ENCODE measurements around the gene IRF3. TPM values are rescaled to one million over a fixed set of nuclear protein-coding genes. Genes with fewer than 3 reads are reported as not detected.

IRF3 gene
- total RNA-seq, 2 experiments from 2014 or later, result 90.8 to 108 TPM

DNA sequence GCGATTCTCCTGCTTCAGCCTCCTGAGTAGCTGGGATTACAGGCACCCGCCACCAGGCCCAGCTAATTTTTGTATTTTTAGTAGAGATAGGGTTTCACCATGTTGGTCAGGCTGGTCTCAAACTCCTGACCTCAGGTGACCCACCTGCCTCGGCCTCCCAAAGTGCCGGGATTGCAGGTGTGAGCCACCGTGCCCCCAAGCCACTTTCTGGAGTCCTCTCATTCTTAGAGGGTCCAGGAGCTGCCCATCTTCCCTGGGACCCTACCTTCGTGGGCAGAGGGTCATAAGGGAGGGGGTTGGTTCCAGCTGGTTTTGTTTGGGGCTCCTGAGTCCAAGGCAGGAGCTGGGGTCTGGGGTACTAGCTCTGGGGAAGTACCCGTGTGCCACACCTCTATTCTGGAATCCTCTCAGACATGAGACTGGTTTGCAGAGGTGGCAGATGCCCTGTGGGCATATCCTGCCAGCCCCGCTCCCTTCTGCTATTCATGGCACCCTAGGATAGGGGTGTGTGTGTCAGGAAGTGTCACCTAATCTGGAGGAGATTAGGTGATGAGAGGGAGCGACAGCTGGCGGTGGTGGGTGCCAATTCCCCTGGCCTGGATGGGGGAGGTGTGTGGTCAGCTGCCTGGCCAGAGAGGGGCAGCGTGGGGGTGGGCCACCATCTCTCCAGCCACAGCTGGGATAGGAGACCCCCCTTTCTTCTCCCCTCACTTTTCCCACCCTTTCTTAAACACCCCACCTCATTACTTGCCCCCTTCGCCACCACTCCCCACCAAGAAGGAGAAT is 13.5 kb upstream of the IRF3 start:
- ChIA-PET POLR2A (interaction anchor here (1.1 to 5.0 kb wide), 7 partner anchors 11 to 145 kb away, joined by 3 to 47 read pairs (median 5); partner anchors contain the start of genes ADM5, BCL2L12, CPT1C and IRF3), CTCF (interaction anchor here (0.7 to 2.0 kb wide), 12 partner anchors 8 to 172 kb away, joined by 3 to 7 read pairs (median 4); partner anchors contain the start of genes ADM5, BCL2L12 and IRF3)
- no peak for ATAC-seq
- intact Hi-C loops (cut with micrococcal nuclease), result loop anchor here (5.0 kb wide), 2 partner anchors 37 to 87 kb away; partner anchors contain the start of genes PRR12, RRAS and SCAF1
- TF ChIP-seq, protein P1, sequence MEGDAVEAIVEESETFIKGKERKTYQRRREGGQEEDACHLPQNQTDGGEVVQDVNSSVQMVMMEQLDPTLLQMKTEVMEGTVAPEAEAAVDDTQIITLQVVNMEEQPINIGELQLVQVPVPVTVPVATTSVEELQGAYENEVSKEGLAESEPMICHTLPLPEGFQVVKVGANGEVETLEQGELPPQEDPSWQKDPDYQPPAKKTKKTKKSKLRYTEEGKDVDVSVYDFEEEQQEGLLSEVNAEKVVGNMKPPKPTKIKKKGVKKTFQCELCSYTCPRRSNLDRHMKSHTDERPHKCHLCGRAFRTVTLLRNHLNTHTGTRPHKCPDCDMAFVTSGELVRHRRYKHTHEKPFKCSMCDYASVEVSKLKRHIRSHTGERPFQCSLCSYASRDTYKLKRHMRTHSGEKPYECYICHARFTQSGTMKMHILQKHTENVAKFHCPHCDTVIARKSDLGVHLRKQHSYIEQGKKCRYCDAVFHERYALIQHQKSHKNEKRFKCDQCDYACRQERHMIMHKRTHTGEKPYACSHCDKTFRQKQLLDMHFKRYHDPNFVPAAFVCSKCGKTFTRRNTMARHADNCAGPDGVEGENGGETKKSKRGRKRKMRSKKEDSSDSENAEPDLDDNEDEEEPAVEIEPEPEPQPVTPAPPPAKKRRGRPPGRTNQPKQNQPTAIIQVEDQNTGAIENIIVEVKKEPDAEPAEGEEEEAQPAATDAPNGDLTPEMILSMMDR (IDR thresholded peaks at IDR 0.05), result no peak
- no peak for DNase-seq
- H3K9me3 Mint-ChIP-seq, result no peaks in the 10 kb centered on the region
- H3K27ac Mint-ChIP-seq, result peak overlapping the region; percentile 95
- H3K4me1 Mint-ChIP-seq (ENCODE audit: low read depth), result peaks cover 29% of the 10 kb centered on the region
- H3K4me3 Mint-ChIP-seq, result peak overlapping the region; percentile 98
- H3K36me3 Mint-ChIP-seq (ENCODE audit: low read depth), result peaks cover 34% of the 10 kb centered on the region
- no peaks in the 10 kb centered on the region for H3K27me3 Mint-ChIP-seq

DNA sequence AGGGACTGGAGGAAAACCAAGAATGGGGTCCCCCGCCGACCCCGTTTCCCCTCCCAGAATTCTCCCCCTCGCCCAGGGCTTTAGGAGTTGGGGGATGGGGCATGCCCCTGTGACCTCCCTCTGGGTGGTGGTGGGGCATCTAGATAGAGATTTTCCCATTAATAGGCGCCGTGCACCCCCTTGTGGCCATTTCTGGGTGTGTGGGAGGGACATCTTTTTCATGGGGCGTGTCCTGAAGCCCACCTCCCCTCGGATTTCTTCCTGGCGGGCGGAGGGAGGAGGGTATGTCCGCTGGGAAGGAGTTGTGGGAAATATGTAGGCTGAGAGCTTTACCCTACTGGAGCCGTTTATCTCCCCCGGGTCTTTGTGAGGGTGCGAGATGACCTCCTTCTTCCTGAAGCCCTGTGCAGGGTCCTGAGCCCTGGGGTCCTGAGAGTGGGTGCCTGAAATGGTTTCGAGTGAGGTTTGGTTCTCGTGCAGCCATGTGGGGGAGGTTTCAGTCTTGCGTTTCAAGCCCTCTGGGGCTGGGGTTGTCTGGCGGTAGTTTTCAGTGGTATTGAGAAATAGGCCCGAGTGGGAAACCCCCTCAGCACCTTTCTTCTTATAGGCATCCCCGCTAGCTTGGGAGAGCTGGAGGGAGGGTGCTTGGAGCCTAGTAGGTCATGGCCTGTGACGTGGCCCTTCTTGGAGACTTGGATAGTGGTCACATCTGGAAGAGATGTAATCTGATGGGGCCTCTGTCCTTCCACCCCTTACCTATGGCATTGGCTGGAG is 12.4 kb upstream of the IRF3 start:
- H3K27me3 Mint-ChIP-seq, result no peaks in the 10 kb centered on the region
- H3K9me3 Mint-ChIP-seq, result no peaks in the 10 kb centered on the region
- peaks cover 27% of the 10 kb centered on the region for H3K36me3 Mint-ChIP-seq (ENCODE audit: low read depth)
- TF ChIP-seq, protein P1 (IDR thresholded peaks at IDR 0.05), result peak; percentile 78
- H3K4me3 Mint-ChIP-seq, result peak overlapping the region; percentile 98
- DNase-seq, result peak; percentile 95
- H3K4me1 Mint-ChIP-seq (ENCODE audit: low read depth), result peaks cover 27% of the 10 kb centered on the region
- intact Hi-C loops (cut with micrococcal nuclease), result loop anchor here (5.0 kb wide), 2 partner anchors 36 to 86 kb away; partner anchors contain the start of genes PRR12, RRAS and SCAF1
- H3K27ac Mint-ChIP-seq, result peak overlapping the region; percentile 95
- ATAC-seq, result peak; percentile 8
- CTCF ChIA-PET, result interaction anchor here (0.7 to 3.2 kb wide), 18 partner anchors 10 to 171 kb away, joined by 3 to 9 read pairs (median 4); partner anchors contain the start of genes BCL2L12, IRF3, RCN3 and RRAS
- POLR2A ChIA-PET, result interaction anchor here (1.0 to 5.0 kb wide), 11 partner anchors 11 to 185 kb away, joined by 3 to 47 read pairs (median 5); partner anchors contain the start of genes ADM5, AP2A1, BCL2L12 and CPT1C

DNA sequence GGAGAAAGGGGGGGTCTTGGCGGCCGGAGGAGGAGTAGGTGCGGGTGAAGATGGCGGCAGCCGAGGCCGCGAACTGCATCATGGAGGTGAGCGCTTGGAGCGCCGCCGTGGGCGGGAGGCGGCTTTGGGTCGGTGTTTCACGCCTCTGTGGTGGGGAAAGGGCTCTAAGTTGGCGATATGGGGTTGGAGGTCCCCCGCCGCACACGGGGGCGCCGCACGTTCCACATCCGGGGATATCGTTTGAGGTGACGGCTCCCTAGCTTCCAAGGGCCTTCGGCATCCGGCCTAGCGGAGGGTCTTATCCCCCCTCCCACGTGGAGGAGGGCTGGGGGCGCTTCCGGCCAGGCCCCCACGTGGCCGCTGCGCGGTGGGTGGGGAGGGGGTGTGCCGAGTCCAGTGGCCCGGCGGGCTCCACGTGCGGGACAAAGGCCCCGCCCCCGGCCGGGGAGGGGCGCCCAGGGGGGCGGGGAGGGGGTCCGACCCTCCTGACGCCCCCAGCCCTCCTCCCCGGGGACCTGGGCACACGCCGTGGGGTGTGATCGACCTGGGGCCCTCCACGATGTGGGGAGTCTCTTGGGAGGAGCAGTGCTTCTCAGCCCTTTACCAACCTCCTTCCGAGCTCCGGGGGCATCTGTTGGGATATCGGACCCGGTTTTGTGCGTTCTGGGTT is 11.7 kb upstream of the IRF3 start, which contains the start of gene PRMT1:
Gene PRMT1 (plus strand): TSS at position 41 of the 670 bp plus-strand sequence. CDS start 10 bp downstream, at position 51.
- POLR2A ChIA-PET, result interaction anchor here (0.6 to 5.0 kb wide), 14 partner anchors 11 to 315 kb away, joined by 3 to 47 read pairs (median 4); partner anchors contain the start of genes ADM5, AP2A1, BCL2L12 and CPT1C

DNA sequence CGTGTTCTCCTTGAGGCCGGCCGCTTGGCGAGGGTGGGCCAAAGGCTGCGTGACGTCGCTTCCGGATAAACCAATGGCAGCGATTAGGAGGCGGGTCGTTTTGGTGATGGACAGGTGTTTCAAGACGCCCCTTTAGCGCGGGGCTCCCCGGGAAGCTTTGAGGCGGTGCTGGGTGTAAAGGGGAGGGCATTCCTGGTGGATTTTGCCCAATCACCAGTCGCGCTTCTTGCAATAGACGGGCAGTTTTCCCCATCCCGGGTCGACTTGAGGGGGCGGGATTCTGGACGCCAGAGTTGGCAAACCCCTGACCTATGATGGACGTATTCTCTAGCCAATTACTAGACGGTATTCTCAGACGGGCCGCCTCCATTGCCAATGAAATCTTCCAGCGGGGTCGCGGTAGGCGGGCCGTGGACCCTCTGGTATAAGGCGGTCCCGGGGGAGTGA is 11.2 kb upstream of the IRF3 start:
- H3K27ac Mint-ChIP-seq, result peak overlapping the region; percentile 98
- CTCF ChIA-PET, result interaction anchor here (0.7 to 3.2 kb wide), 13 partner anchors 9 to 177 kb away, joined by 3 to 13 read pairs (median 5); partner anchors contain the start of genes BCL2L12, IRF3, NOSIP and RRAS
- H3K27me3 Mint-ChIP-seq, result no peaks in the 10 kb centered on the region
- DNase-seq (peak; percentile 100), ATAC-seq (peak; percentile 76)
- intact Hi-C loops (cut with micrococcal nuclease), result loop anchor here (5.0 kb wide), 2 partner anchors 35 to 85 kb away; partner anchors contain the start of genes PRR12, RRAS and SCAF1
- H3K36me3 Mint-ChIP-seq (ENCODE audit: low read depth), result peaks cover 20% of the 10 kb centered on the region
- peaks cover 30% of the 10 kb centered on the region for H3K4me1 Mint-ChIP-seq (ENCODE audit: low read depth)
- TF ChIP-seq, protein P1 (IDR thresholded peaks at IDR 0.05), result no peak
- POLR2A ChIA-PET, result interaction anchor here (0.6 to 5.0 kb wide), 13 partner anchors 10 to 315 kb away, joined by 3 to 47 read pairs (median 7); partner anchors contain the start of genes ADM5, AKT1S1, BCL2L12 and CPT1C
- peak overlapping the region; percentile 98 for H3K4me3 Mint-ChIP-seq
- no peaks in the 10 kb centered on the region for H3K9me3 Mint-ChIP-seq

More for the DNA sequence above, 11.7 kb upstream of the IRF3 start, which contains the start of gene PRMT1:
- Mint-ChIP-seq H3K9me3 (no peaks in the 10 kb centered on the region), H3K4me1 (ENCODE audit: low read depth) (peaks cover 26% of the 10 kb centered on the region), H3K27me3 (no peaks in the 10 kb centered on the region), H3K4me3 (peak within 1 kb of the TSS; percentile 98), H3K36me3 (ENCODE audit: low read depth) (peaks cover 23% of the 10 kb centered on the region), H3K27ac (peak within 1 kb of the TSS; percentile 98)
- DNase-seq (no peak), ATAC-seq (no peak)
- intact Hi-C loops (cut with micrococcal nuclease), result loop anchor here (5.0 kb wide), 2 partner anchors 35 to 85 kb away; partner anchors contain the start of genes PRR12, RRAS and SCAF1
- TF ChIP-seq, protein P1 (IDR thresholded peaks at IDR 0.05), result no peak
- CTCF ChIA-PET, result interaction anchor here (0.9 to 3.2 kb wide), 14 partner anchors 10 to 166 kb away, joined by 3 to 9 read pairs (median 4); partner anchors contain the start of genes BCL2L12, IRF3, RCN3 and RRAS
